Urinary bladder (tissue), 4 donors: ENCODE measurements around the gene SRP14. TPM values are rescaled to one million over a fixed set of nuclear protein-coding genes. Genes with fewer than 3 reads are reported as not detected.
"Not testable (repeated sequence)": the region's sequence is repeated elsewhere in the genome, so short reads cannot be mapped to it uniquely, and the experiment has no call there.

Experiments
- DNase-seq: peaks from one replicate; pipeline ENCODE4 v3.0.0-alpha.2; 2015; ENCODE audit errors: extremely low spot score
- H3K27ac ChIP-seq: one replicate; pipeline ENCODE4 v1.5.1; 2013; ENCODE audit warnings: low read depth, mild to moderate bottlenecking, moderate library complexity
- H3K36me3 ChIP-seq: one replicate; pipeline ENCODE4 v1.6.1; 2013; ENCODE audit warnings: mild to moderate bottlenecking, moderate library complexity; ENCODE audit not compliant: insufficient read depth
- H3K4me1 ChIP-seq: one replicate; pipeline ENCODE4 v1.6.1; 2013; ENCODE audit warnings: mild to moderate bottlenecking, moderate library complexity; ENCODE audit not compliant: insufficient read depth
- H3K4me3 ChIP-seq: one replicate; pipeline ENCODE4 v1.5.1; 2013; ENCODE audit warnings: low read depth, low read length
- WGBS: extraction: QIAGEN DNeasy Blood & Tissue Kit; methylation state at CpG from one replicate; pipeline ENCODE4 v1.1.7; 2013; 5-methylcytosine and 5-hydroxymethylcytosine counted together
- polyA plus RNA-seq: library from polyadenylated mRNA; stranded (reverse); fragments of 200-250 nt; gene quantifications from one replicate; pipeline ENCODE4 v1.2.3, GENCODE V29; 2013
- total RNA-seq: library from RNA; depleted of rRNA; stranded (reverse); fragments of >200 nt; gene quantifications from one replicate; pipeline ENCODE4 v1.2.3, GENCODE V29; 2014
- donor health status: healthy with polysubstance abuse.
- donor health status: healthy.

SRP14 gene
- total and polyA plus RNA-seq, 2 donors: 115 to 362 TPM

- H3K36me3 ChIP-seq, DNase-seq, H3K4me3 ChIP-seq, H3K27ac ChIP-seq, H3K4me1 ChIP-seq: not testable (repeated sequence)
- 88% methylated on average over 34 of the region's 34 CpGs for WGBS
Measured at GRCh38 chr15:40073716-40074490, 34.9 kb upstream of the SRP14 start.

DNA sequence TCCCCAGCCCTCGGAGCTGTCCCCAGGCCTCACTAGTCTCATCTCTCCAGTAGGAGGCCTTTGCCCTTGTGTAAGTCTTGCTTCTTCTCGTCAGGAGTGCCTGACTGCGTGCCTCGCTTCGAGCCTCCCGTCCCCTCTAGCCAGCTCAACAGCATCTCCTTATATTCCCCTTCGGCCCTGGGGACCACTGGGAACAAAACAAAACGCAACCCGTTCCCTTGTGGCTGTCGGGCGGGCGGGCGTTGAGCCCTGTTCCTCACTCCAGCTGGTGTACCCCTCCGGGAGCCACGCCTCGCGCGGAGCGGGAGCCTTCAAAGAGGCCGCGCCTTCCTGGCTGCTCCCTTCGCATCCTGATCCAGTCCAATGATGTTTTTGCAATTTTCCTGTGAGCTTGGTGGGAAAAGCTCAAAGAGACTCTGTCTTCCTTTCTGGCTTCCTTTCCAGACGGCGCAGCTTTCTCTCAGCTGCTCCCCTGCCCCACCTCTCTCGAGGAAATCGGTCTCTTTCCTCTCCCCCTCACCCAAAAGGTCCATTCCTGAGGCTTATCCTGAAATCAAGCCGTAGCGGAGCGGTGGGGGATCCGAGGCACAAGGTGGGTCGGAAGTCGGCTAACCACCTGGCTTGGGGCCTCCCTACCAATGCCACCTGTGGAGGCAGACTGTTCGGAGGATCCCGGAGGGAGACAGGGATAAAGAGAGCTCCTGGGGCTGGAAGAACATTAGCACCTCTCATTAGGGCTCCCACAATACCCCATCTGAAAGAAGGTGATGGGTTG is 33.4 kb upstream of the SRP14 start:
- Histone ChIP-seq H3K27ac (no peak overlapping the region), H3K4me1 (peaks cover 2% of the 10 kb centered on the region), H3K36me3 (no peaks in the 10 kb centered on the region), H3K4me3 (no peak overlapping the region)
- no peak for DNase-seq
- 71% methylated on average over 34 of the region's 34 CpGs for WGBS

DNA sequence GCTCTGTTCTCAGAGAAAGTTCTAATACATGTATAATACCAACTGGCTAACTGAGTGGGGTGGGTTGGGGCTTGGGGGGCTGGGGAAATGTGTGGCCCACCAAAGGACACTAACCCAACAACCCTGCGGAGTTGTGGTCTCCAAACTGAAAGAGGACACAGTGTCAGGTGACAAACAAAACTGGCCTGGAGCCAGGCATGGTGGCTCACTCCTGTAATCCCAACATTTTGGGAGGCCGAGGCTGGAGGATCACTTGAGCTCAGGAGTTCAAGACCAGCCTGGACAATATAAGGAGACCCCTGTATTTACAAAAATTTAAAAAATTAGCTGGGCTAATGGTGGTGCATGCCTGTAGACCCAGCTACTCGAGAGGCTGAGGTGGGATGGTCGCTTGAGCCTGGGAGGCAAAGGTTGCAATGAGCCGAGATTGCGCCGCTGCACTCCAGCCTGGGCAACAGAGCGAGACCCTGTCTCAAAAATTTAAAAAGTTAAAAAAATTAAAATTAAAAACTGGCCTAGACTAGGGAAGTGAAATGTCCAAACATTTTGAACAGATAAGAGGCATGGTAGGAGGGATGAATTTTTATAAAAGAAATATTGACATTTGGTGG is 31.7 kb upstream of the SRP14 start:
- Histone ChIP-seq H3K36me3 (no peaks in the 10 kb centered on the region), H3K27ac (no peak overlapping the region), H3K4me3 (no peak overlapping the region), H3K4me1 (peaks cover 2% of the 10 kb centered on the region)
- no peak for DNase-seq
- 96% methylated on average over 8 of the region's 8 CpGs for WGBS

DNA sequence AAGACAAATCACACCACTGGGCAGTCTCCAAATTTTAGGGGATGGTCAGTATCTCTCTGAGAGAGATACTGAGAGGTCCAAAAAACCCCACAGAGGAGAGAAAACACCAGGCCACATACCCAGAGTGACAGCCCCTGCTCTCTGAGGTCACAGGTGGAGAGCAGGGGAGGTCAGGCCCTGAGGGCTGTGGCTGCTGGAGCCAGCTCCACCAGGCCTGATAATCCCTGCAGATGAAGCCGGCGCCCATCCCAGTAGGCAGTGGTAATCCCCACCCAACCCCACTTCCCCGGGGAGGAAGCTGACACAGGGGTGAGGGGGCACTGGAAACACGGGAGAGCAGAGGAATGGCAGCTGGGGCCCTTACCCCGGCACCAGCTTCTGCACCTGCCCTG is 31.2 kb upstream of the SRP14 start:
- Histone ChIP-seq H3K27ac (no peak overlapping the region), H3K4me1 (peaks cover 2% of the 10 kb centered on the region)
- WGBS: 69% methylated on average over 5 of the region's 5 CpGs

DNA sequence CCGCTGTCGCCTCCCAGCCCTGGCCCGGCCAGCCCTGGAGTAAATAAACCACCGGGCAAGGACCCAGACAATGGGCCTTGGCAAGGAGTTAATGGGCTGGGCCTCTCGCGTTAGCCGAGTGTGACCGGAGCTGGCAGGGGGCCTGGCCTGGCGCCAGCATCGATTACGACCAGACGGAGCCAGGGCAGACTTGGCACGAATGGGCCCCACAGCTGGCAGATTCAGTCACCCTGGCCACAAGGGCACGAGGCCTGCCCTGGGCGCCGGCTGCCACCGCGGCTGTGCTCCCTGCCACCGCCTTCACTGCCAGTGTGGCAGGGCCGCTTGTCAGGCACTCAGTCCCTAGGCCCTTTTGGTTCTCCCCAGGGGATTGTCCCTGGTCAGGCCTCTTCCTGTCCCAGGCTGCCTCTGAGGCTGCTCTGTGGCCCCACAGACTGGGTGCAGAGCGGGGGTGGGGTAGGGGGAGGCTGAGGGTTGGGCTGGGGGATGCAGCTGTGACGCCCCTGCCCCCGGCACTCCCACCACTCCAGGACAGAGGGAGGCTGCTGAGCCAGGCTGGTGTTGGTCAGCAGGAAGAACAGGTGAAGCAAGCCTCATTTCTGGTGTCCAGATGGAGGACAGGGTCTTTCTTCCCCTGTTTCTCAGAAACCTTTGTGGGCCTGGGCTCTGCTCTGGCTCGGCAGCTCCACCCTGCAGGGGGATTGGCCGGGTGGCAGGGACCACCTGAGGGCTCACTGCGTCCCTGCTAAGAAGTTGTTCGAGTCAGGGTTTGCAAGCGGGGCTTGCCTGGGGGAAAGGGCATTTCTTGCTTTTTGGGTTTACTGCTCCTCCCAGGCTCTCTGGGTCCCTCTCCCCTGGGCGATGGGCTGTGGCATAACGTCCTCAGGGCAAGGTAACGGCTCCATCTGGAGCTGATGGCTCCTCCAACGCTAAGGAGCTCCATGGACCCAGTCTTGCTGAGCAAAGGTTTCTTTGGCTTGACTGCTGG is 30.5 kb upstream of the SRP14 start:
- Histone ChIP-seq H3K36me3 (no peaks in the 10 kb centered on the region), H3K4me3 (no peak overlapping the region), H3K27ac (peak overlapping the region; percentile 44), H3K4me1 (peaks cover 2% of the 10 kb centered on the region)
- WGBS: 39% methylated on average over 32 of the region's 32 CpGs
- peak; percentile 43 for DNase-seq

More for the DNA sequence above, 31.2 kb upstream of the SRP14 start:
- DNase-seq: no peak
- H3K36me3 ChIP-seq: no peaks in the 10 kb centered on the region
- no peak overlapping the region for H3K4me3 ChIP-seq

DNA sequence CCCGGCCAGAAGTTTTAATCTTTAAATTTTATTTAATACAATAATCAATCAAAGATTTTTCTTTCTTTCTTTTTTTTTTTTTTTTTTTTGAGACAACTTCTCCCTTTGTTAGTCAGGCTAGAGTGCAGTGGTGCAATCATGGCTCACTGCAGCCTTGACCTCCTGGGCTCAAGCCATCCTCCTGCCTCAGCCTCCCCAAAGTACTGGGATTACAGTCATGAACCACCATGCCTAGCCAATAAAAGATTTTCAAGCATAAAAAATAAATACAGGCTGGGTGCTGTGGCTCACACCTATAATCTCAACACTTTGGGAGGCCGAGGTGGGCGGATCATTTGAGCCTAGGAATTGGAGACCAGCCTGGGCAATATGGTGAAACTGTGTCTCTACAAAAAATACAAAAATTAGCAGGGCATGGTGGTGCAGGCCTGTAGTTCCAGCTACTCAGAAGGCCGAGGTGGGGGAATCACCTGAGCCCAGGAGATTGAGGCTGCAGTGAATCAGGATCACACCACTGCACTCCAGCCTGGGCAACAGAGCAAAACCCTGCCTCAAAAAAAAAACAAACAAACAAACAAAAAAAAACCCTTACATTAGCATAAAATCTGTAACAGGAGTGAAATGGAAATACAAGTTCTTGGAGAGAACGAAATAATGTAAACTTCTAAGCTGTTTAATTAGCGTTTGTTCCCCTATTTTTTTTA is 29.1 kb upstream of the SRP14 start:
- Histone ChIP-seq H3K4me3 (no peak overlapping the region), H3K36me3 (no peaks in the 10 kb centered on the region), H3K27ac (no peak overlapping the region), H3K4me1 (peaks cover 2% of the 10 kb centered on the region)
- DNase-seq: no peak
- 86% methylated on average over 6 of the region's 6 CpGs for WGBS

GRCh38 chr15:40066589-40066988 is 27.6 kb upstream of the SRP14 start:
- Histone ChIP-seq H3K36me3 (no peaks in the 10 kb centered on the region), H3K4me1 (peaks cover 2% of the 10 kb centered on the region), H3K4me3 (no peak overlapping the region), H3K27ac (no peak overlapping the region)
- no peak for DNase-seq
- WGBS: 88% methylated on average over 5 of the region's 5 CpGs

- H3K27ac ChIP-seq: no peak overlapping the region
- WGBS: 88% methylated on average over 3 of the region's 3 CpGs
Measured at GRCh38 chr15:40065166-40065565, 26.2 kb upstream of the SRP14 start.

DNA sequence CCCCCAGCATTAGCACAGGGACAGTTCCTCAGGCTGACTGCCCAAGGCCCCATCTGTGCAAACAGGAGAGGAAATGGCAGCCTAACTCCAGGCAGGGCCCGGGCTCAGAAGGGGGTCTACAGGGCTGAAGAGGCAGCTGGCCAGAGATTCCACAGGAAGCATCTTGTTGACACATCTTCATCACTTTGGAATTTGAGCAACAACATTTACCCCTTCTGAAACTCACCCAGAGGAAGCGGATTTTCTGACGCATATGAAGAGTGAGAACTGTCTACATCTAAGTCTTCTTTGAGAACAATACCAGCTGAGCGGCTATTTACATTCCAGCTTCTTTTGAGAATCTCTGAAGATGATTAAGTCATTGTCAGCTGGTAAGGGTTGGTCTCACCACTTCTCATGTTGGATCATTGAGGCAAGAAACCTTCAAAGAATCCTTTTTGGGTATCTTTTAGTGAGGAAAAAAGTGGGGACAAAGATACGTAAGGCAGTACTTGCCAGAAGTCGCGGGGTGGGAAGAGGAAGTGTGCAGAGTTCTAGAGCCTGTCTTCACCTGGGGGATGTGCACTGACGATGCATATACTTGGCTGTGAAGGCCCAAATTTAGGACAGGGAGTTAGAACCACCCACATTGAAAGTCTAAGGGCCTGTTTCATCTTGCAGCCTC is 25.4 kb upstream of the SRP14 start:
- Histone ChIP-seq H3K4me3 (no peak overlapping the region), H3K4me1 (peaks cover 1% of the 10 kb centered on the region), H3K36me3 (no peaks in the 10 kb centered on the region), H3K27ac (no peak overlapping the region)
- no peak for DNase-seq
- WGBS: 84% methylated on average over 8 of the region's 8 CpGs

More at GRCh38 chr15:40065166-40065565, 26.2 kb upstream of the SRP14 start:
- DNase-seq: no peak
- Histone ChIP-seq H3K36me3 (no peaks in the 10 kb centered on the region), H3K4me3 (no peak overlapping the region), H3K4me1 (peaks cover 1% of the 10 kb centered on the region)

DNA sequence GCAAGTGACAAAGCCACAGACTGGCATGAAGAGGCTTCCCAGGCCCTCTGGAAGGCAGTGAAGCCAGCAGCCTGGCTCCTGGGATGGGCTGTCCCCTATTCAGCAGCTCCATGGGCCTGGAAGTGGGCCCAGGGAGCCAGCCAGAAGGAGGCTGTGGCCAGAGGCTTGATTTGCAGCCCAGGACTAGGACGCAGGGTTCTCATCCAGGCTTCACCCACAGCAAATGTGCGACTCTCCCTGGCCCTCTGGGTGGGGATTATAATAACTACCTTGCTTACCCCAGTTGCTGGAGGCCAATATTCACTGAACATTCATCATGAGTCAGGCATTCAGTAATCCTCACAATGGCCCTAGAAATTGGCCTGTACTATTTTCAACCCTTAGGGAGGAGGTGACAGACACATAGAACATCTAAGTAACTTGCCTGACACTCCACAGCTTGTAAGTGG is 24.6 kb upstream of the SRP14 start:
- DNase-seq: no peak
- Histone ChIP-seq H3K27ac (no peak overlapping the region), H3K4me1 (peaks cover 1% of the 10 kb centered on the region), H3K36me3 (no peaks in the 10 kb centered on the region), H3K4me3 (no peak overlapping the region)
- WGBS: 81% methylated on average over 2 of the region's 2 CpGs

DNA sequence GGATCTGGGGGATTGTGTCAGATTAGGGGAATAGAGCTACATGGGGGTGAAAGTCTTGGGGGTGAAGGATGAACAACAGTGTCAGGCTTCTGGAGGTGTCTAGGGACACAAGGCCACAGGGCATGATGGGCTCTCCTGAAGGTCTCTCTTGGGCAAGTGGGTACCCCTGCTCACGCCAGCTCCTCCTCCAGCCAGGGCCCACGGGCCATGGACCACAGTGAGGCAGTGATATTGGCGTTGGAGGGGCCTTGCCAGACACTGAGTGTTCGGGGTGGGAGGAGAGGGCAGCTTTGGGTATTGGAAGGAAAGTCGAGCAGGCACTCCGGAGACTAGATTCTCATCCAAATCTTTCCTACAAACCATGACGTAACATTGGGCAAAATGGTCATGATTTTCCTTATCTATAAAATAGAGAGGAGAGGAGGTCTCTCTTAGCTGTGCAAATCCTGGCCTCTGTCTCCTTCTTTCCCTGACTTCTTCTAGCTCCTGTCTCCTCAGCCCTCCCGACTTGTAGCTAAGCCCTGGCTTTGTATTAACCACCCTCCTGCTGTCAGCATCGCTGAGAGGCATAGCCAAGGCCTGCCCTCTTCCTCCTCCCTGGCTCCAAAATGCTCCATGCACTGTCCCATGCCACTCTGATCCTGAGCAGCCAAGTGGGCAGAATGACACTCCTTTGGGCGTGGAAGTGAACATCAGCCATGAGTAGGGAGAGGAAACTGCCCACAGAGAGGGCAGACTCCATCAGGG is 24.0 kb upstream of the SRP14 start:
- H3K27ac ChIP-seq: no peak overlapping the region
- WGBS: 89% methylated on average over 10 of the region's 10 CpGs
- H3K4me1 ChIP-seq: peaks cover under 1% of the 10 kb centered on the region
- no peak for DNase-seq
- H3K4me3 ChIP-seq: no peak overlapping the region
- H3K36me3 ChIP-seq: no peaks in the 10 kb centered on the region
